HG02759 (cell line): ENCODE data around the gene CPA5.
"Not testable (repeated sequence)": the region's sequence is repeated elsewhere in the genome, so short reads cannot be mapped to it uniquely, and the experiment has no call there.

Experiments
- ATAC-seq: cut with Tn5 transposase; IDR thresholded peaks from one replicate; pipeline ENCODE4 v1.9.1; 2021; ENCODE audit warnings: mild to moderate bottlenecking, moderate library complexity; ENCODE audit not compliant: unreplicated experiment

Gene CPA5

DNA sequence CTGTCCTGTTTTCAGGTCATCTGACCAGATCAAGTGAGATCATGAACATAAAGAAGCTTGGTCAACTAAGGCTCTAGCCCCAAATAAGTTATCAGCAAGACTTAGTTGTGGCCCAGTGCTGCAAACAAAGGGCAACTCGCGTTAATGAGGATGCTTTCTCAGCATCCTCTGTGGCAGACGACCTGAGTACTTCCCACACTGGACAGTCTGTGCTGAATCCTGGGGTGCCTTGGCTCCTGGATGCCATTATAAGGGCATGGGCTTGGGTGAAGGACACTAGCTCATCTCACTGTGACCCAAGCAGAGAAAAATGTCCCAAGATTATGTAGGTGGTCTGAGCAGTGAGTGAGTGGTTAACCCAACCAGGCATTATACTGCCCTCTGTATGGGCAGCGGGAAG is 13.9 kb downstream of the CPA5 start:
- no peak for ATAC-seq

GRCh38 chr7:130359276-130359857 is 14.8 kb downstream of the CPA5 start:
- ATAC-seq = no peak

GRCh38 chr7:130360518-130360917 is 15.9 kb downstream of the CPA5 start:
- no peak for ATAC-seq

DNA sequence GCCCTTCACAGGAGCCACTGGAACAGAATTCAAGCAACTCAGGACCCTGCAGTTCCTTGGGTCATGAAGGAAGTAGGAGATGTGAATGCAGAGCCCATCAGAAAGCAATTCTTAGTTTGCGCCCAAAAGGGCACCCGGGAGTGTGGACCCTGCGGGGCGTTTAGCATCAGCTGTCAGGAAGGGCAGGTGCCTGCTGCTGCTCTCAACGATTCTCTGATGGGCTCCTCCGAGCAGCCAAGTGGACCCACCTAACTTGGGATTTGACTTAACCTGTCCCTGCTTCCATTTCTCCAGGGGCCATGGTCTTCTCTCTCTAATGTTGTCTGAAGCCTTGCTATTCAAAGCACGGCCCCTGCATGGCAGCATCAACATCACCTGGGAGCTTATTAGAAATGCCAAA is 17.1 kb downstream of the CPA5 start:
- ATAC-seq = no peak

DNA sequence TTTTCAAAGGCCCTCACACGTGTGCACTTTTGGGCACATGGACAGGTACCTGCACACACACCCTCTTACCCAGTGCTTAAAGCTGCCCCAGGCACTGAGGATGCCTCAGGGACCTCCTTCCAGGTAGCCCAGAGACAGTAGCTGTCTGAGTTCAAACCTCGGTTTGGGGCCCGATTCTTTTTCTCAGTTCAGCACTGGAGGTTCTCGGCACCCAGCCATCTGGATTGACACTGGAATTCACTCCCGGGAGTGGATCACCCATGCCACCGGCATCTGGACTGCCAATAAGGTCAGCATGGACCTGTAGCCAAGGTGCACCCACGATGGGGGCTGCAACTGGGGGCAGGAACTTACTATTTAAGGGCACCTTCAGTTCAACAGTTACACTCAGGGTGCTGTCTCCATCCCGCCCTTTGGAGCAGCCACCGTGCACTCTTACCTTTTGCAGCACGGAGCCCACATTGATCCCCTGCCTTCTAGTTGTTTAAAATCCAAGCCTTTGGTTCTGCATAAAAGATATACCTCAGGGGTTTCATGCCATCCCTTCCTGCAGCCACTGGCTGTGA is 17.7 kb downstream of the CPA5 start:
- ATAC-seq = no peak

DNA sequence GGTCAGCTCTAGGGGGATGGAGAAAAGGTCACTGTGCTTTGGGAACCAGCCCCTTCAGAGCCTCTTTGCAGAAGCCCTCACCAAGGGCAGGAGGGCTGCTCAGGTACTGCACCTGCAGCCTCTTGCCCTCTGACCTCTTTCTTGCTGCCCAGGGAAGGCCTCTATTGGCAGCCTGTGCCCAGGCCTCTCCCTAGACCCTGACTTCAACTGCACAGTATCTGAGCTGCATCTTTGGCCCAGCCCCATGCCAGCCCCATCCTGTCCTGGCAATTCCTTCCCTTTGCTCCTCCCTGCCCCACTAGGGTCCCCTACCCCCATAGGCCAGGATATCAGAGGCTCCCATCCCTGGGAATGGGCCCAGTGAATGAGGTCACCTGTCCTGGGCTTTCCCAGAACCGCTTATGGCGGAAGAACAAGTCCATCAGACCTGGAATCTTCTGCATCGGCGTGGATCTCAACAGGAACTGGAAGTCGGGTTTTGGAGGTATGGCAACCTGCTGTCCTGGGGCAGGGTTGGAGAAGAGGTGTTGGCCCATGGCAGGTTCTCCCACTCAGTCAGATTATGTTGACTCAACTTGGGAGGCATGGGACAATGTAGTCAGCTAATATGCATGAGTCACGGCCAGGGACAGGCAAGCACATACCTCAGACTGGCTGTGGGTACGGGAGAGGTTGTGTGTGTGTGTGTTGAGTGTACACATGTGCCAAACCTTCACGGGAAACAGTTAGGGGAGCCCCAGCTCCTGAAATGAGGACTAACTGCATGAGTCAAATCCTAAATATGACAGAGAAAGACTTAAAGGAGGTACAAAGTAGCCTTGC is 18.6 kb downstream of the CPA5 start:
- no peak for ATAC-seq

- no peak for ATAC-seq
Observed at GRCh38 chr7:130364451-130364850, 19.8 kb downstream of the CPA5 start.

DNA sequence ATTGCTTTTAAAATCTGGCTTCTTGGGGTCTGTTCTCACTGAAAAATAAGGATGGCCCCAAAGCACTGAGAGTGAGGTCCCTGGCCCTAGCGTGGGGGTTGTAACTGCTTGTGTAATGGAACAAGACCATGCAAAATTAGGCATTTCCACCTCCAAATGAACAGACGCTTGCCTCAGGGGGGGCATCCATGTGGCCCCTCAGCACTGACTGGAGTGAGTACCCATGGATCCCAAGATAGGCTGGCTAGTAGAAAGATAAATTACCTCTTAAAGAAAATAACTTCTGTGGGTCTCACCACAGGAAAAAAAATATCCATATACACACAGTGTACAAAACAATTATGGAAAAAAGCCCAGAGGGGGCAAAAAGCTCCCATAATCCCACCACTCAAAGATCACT is 20.5 kb downstream of the CPA5 start:
- ATAC-seq = no peak

DNA sequence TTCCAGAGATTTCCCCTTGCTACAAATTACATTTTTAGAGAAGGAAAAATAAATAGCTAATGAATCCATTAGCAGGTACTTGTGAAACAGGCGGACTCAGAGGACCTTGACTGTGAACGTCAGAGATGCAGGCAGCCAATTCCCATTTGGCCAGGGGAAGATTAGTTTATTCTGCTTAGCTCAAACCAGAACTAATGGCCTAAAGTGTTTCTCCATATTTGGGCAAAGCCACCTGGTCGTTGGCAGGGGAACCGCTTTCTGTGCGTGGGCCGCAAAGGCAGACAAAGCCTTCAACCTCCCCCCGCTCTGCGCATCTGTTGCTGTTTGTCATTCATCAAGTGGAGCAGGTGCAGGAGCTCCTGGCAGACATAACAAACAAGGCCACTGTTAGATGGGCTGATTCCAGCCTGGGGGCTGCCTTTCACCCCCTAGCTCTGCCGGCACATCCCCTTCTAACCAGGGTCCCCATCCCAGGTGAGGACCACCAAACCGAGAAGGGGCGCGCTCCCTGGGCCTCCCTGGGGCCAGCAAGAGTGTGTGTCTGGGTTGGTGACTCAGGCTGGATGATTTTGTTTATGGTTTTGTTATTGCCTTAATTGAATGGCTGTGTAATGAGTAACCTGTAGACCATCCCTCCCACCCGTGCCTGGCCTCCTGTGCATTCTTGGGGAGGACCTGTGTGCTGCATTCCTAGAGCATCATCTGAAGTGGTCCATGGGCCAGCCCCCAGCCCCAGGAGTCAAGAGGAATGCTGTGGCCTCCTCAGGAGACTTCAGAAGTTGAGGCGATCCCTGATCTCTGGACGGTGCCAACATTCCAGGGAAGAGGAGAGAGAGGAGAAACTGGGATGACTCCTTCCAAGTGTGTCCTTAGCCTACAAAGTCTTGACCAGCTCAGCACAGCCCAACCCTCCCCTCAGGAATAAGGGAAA is 21.2 kb downstream of the CPA5 start:
- ATAC-seq = no peak

DNA sequence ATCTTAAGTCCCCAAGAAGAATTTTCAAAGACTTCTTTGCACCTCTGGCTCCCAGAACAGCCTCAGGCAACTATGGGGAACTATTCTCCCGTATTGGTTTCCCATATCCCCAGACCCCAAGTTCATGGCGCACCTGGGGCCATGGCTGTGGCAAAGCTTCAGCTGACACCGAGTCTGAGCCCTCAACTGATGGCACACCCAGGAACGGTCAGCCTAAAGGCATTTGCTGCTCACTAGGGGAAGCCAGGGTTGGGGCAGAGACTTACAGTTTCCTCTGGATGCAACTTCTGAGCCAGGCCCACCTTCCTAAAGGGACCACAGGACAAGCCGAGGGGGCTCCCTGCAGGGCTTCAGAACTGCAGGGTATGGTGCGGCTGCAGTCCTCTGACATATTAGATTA is 21.9 kb downstream of the CPA5 start:
- ATAC-seq = no peak

- no peak for ATAC-seq
Observed at GRCh38 chr7:130367088-130367755, 22.6 kb downstream of the CPA5 start.

GRCh38 chr7:130367836-130368746 is 23.5 kb downstream of the CPA5 start:
- ATAC-seq = no peak

DNA sequence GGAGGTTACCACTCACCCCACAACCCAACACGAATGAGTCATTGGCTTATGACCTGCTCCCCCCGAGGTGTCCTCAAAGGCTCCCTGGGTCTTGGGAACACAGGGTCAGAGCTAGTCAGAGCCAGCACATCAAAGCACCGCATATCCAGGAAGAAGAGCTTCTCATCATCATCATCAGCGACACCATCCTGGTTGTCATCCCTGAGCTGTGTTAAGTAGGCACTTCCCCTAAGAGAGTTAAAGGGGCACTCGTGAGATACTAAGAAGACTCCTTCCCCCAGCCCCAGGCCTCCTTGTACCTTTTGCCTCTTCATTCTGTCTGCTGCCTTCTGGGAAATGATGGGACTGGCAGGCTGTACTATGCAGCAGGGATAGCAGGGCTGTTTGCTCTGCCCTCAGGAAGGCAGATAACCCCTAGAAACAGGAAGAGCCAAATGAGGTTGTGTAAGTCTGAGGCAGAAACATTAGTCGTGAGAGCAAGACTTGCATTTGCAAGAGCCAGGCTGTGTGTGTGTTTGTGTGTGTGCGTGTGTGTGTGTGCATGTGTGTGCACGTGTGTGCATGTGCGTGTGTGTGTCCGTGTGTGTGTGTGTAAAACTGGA is 24.6 kb downstream of the CPA5 start:
- no peak for ATAC-seq

GRCh38 chr7:130369831-130370550 is 25.4 kb downstream of the CPA5 start:
- no peak for ATAC-seq

- ATAC-seq = no peak
Observed at GRCh38 chr7:130371046-130371445, 26.4 kb downstream of the CPA5 start.

DNA sequence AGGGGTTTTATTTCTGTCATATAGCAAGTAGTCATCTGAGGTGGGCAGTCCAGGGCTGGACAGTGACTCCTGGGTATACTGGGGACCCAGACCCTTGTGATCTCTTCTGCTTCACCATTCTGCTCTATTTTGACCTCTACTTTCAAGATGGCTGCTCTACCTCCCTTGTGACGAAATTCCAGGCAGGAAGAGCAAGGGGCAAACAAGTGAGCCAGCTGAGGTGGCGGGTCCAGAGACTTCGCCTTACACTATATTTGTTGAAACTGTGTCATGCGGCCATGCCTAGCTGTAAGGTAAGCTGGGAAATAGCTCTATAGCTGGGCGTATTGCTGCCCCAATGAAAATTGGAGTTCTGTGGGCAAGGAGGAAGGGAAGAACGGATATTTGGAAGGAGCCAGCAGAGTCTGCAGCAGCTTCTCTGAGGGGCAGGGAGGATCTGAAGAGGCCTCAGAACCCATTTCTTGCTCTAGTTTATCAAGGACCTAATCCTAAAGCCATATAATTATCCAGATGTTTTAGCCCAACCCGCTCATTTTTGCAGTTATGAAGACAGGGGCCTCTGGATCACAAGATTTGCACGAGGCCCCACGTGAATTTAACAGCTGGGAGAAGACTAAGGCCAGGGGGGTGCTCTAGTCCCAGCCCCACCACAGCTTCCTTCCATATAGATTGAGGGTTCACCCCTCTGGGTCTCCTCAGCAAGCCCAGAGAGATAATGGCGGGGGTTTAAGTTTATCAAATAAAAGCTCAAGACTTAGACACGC is 28.0 kb downstream of the CPA5 start:
- ATAC-seq = no peak

DNA sequence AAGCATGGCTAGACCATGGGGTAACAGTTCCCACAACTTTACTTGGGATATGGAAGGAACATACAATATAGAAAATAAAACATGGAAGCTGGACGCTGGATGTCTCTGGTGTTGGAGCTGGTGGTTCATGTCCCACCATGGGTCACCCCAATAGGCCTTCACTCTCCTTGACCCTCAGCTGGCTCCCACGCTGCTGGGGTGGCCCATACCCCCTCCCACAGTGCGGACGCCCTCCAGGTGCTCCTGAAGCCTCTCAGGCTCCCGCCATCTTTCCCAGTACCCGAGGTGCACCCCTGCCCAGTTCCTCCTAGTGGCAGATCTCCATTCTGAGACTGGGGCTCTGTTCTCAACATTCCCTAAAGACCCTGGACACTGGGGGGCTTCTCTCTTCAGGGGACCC is 29.9 kb downstream of the CPA5 start:
- no peak for ATAC-seq

DNA sequence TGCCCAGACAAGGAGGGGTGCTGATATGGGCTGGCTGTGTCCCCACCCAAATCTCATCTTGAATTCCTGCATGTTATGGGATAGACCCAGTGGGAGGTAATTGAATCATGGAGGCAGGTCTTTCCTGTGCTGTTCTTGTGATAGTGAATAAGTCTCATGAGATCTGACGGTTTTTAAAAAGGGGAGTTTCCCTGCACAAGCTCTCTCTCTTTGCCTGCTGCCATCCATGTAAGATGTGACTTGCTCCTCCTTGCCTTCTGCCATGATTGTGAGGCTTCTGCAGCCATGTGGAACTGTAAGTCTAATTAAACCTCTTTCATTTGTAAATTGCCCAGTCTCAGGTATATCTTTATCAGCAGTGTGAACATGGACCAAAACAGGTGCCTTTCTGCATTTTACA is 31.8 kb downstream of the CPA5 start:
- not testable (repeated sequence) for ATAC-seq
